NCI-H187 (cell line): ENCODE measurements around the gene SPOCD1.
A peak's percentile ranks its signal among the peaks of the same experiment; 100 is the strongest.

ENCODE experiments used
- DNase-seq, 2 experiments: peaks; one replicate each; lab custom pipeline; 2025; lab: John Stamatoyannopoulos, UW

The SPOCD1 gene

DNA sequence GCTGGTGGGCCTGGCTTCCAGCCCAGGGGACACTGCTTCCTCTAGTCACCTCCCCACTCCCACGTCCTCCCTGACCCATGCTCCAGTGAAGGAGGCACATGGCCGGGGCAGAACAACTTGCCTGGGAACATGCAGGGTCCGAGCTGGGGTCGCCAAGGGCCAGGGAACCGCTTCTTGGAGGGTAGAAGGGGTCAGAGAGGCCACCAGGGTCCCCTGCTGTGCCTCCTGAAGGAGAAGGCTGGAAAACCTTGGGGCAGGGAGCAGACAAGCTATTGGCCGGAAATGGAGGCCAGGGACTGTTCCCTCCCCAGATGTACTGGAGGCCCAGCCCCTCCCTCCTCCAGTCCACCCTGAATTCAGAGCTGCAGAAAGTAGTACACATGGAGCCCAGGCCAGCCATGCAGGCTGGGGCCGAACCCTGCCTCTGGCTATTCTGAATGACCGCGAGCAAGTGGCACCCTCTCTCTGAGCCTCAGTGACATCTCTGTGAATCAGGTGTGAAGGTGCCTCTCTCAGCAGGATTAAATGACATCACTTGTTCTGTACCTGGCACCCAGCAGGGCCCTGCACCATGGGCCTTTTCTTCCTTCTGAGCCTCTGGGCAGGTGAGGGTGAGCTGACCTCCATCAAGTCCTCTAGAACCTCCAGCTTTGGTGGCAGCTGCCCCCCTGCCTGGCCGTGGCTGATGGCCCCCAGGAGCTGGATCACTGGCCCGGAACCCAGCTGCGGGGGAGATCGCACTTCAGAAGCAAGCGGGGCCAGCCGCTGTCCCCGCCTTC is 15.7 kb downstream of the SPOCD1 start:
- DNase-seq = no peak

DNA sequence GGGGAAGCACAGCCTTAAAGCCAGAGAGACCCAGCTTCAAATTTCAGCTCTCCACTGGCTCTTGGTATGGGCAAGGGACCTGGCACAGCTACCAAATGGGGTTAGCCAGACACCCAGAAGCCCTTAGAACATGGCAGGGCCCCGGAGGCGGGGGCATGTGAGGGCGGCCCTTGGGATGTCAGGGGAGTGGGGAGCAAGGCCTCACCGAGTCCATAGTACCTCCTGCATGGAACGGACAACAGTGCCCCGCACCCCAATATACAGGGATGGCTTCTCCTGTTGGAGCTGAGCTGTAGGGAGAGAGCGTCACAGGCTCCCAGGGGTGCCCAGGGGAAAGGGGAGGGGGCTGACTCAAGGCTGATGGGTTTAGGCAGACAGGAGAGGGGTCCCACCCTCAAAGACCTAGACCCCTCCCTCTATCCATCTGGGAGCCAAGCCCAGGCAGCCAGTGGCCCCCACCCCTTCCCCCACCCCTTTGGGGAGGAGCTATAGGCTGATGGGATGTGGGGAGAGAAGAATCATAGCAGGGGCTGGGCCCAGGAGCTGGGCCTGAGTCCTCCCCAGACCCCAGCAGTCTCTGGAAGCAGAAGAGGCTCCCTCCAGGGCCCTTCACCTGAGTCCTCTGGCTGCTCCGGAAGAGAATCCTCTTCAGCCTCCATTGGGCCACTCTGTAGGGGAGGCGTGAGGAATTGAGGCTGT is 16.5 kb downstream of the SPOCD1 start:
- no peak for DNase-seq

DNA sequence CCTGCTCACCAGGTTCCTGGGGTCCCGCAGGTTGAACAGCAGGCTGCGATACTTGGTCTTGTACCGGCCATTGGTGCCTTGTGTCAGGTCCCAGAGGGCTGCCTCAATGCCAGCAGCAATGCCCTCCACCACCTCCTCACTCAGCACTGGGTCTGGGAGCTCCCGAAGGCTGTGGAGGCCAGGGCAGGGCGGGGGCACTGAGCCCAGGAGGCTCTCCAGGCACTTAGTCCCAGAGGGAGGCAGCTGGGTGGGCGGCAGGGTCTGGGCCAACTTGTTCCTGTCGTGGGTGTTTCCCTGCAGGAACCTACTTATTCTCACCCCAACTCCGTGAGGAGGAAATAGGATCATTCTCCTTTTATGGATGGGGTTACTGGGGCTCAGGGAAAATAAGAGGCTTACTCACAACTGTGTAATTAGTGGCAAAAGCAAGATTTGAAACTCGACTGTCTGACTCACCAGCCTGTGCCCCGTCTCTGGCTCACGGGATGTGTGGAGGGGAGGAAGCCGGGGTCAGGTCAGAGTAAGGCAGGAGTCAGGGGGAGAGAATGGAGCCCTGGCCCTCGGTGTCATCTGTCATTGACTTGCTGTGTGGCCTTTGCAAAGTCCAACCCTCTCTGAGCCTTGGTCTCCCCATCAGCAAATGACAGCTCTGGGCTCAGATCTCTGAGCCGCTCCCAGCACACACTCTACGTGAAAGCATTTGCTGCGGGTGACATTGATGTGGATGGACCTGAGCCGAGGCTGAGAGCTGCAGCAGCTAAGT is 17.2 kb downstream of the SPOCD1 start:
- DNase-seq = no peak

DNA sequence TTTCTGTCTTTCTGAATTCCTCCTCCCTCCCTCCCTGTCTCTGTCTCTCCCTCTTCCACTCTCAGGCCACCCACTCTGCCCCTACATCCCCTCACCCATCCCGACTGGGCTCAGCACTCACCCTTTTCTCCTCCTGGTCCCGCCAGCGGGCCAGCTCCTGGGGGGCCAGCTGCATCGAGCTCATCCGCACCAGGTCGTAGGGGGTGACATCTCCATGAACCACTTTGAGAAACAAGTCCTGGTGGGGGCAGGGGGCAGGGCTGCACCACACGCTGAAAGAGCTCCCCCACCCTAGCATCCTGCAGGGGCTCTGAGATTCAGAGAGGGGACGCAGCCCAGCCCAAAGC is 17.8 kb downstream of the SPOCD1 start:
- no peak for DNase-seq

DNA sequence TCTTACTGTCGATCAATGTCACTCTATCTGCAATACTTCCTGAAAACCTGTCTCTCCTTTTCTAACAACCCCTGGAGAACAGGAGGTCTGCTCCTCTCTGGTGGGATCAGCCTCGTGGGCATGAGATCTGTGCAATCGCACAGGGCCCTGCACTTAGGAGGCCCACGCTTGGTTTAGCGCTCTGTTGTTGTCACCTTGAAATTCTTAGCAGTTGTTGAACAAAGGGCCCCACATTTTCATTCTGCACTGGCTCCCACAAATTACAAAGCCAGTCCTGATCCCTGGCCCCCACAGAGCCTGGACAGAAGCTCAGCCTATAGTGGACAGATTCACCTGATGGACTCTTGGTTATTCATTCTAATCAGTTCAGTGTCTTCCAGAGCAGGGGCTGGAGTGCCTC is 18.6 kb downstream of the SPOCD1 start:
- DNase-seq = no peak

DNA sequence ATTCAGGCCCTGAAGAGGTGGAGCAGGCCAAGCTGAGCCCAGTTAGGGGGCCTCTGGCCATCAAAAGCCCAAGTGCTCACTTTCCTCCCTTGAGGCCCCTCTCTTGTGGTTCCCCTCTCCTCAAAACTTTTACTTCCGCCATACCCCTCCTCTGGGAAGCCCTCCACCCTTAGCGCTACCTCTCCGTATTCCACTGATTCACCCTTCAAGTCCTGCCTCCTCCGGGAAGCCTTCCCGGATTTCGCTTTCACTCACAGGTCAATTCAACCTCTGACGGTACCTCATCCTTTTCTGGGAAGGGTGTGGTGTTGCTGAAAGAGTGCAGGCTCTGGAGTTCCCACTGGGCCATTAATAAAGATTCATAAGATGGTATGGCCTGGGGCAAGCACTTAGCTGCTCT is 19.1 kb downstream of the SPOCD1 start:
- DNase-seq = no peak

DNA sequence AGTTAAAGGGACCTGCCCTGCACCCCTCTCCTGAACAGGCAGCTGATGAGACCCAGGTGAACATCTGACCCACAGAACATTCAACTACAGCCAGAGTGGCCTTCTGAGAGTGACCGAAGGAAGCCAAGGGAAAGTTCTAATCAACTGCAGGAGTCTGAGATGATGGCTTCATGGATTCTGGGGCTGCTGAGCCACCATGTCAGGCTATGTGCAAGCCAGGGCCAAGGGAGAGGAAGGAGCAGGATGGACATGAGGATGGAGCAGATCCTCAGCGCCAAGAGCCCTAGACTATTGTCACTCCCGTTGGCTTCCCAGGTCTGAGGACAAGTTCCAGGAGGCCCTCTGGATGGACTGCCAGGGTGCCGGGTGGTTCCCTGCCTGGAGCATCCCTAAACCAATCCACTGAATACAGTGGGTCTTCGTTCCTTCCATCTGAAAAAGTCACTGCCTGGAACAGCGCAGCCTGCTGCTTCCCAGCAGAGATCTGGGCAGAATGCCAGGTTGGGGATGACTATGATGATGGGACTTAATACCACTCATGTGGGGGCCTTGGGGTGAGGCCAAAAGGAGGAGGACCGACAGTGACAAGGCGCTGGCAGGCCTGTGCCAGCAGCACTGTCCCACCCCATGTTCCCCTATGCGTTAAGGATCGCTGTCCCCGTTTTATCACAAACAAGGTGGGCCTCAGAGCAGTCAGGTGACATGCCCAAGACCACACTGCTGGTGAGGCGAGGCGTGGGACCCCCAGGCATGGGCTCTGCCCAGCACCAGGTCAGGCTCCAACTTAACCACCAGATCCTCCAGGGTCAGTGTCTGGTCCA is 19.8 kb downstream of the SPOCD1 start:
- DNase-seq = no peak

DNA sequence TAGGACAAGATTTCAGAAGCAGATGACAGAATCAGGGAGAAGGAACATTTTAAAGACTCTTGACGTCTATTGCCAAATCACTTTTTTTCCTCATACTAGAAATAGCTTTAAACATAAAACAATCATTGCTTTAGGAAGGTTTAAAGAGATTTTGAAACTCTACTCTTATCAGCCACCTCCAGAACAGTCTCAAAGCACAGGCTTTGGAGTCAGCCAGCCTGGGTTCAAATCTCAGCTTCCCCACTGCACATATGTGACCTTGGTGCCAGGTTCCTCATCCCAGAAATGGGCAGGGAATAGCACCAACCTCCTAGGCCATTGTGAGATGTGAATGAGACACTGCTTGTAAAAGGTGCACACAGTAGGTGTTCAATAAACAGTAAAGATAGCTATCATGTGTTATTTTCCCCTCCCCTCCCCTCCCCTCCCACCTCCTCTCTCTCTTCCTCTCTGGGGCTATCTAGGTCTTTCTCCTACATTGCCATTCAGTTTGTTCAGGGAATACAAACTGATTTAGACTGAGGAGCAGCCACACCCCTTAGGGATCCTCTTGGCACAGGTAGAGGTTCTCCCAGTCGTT is 20.6 kb downstream of the SPOCD1 start:
- no peak for DNase-seq

DNA sequence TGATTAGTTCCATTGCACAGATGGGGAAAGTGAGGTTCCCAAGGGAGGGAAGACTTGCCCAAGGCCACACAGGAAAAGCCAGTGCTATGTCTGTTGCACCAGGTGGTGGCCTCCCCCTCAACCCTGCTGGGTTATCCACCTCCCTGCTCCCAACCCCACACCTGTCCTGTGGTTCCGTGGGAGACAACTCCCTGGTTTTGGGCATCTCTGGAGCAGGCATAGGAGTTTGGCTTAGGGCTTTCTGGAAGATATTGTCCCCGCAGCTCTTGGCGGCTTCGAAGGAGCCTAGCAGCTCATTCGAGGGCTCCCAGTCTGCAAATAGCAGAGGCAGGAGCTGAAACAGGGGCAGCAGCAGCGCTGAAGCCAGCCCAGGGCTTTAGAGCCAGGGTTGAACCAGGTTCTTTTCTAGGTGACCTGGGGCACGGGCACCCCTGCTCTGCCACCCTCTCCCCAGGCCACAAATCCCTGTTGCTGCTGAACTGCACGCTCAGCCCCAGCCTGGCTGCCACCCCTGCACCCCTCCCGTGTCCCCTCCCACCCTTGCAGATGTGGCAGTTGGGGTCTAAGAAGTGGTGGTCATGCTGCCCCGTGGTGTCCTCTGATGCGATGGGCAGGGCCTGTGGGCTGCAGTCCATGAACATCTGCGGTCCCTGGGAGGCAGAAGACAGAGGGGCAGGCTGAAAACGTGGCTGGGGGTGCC is 22.1 kb downstream of the SPOCD1 start:
- DNase-seq = no peak

DNA sequence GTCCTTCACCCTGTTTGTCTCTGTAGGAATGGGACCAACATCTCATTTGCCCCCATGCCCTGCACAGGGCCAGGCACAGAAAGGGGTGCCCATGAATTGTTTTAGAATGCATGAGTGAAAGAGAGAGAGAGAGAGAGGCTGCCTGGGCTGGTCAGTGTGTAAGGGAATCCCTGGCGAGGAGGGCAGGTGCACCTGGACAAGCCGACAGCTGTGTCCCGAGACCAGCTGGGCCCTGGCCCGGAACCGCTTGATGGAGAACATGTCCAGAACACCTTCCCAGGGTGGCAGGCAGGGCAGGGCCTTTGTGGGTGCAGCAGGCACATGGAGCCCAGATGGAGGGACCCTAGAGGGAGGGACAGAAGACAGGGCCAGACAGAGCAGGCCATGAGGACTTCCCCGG is 22.7 kb downstream of the SPOCD1 start:
- no peak for DNase-seq

DNA sequence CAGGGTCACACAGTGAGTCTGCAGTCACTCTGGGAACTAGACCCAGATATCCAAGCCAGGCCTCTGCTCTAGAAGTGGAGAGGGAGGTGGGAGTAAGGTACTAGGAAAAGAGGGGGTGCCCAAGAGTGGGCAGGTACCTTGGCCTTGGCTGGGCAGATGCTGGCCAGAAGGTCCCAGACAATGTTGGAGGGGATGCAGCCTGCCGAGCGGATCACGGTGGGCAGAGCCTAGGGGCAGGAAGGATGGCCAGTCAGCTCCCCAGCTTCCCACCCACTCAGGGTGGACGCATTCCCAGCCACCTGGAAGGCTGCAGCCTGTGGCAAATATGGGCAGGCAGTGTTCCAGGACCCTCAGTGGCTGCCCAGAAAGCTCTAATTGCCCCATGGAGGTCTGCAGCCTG is 23.3 kb downstream of the SPOCD1 start:
- no peak for DNase-seq

DNA sequence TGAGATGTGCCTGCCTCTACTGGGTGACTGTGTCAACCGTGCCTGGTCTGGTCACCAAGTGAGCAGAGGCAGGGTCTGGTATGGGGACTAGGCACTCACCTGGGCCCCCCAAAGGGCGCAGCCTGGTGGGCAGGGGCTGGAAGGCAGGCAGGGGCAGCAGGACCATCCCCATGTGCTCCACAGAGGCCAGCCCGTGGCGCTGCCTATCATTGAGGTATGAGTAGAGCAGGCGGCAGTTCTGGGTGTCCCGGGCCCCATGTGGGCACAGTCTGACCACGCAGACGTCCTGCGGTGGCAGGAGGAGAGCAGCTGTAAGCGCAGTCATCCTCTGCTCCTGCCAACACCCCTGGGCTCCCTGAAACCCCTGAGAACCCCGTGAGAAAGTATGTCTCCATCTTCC is 23.7 kb downstream of the SPOCD1 start:
- no peak for DNase-seq

DNA sequence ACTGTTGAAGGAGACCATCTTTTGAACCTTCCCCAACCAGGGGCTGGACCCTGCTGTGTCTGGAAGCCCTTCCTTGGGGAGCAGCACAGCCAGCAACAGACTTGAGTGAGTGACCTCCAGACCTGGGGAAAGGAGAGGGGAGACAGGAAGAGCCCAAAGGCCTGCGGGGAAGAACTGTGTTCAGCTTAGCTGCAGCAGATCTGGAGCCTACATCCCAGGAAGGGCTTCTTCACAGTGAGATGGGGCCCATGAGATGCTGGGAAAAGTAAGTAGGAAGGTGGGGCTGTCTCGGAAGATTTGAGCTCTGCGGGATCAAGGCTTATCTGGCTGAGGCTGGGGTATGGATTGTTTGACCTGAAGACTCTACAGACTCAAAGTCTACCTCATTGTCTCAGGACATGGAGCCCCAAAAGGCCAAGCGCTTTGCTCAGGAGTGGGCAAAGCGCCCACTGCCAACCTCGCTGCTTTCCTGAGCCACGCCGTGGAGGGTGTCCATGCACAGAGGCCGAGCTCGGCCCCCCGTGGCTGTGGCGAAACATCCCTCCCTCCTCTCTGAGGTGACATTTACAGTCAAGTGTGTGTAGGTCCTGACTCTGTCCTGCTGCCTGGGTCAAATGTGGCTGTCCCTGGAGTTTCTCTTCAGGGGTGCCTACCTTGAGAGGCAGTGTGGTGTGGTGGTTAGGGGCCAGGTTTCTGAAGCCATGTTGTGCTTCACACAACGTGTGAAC is 24.5 kb downstream of the SPOCD1 start:
- DNase-seq = no peak

DNA sequence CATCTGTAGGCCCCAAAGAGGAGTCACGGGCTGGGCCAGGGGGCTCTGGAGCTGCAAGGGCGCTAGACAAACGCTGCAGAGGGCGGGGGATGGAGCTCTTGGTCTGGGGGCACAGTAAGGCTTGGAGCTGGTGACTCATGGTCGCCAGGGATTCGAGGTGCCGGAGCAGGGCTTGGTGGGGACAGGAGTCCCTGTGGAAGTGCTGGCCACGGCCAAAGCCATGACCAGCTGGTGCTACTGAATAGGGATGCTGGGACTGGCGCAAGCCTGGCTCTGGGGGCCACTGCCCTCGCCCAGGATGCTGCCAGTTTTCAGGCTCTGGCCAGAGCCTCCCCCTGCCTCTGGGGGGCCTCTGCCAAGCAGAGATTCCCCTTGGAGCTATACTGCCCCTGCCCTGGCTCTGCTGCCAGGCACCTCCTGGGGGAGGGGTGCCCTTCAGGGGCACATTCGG is 25.2 kb downstream of the SPOCD1 start:
- DNase-seq = no peak

DNA sequence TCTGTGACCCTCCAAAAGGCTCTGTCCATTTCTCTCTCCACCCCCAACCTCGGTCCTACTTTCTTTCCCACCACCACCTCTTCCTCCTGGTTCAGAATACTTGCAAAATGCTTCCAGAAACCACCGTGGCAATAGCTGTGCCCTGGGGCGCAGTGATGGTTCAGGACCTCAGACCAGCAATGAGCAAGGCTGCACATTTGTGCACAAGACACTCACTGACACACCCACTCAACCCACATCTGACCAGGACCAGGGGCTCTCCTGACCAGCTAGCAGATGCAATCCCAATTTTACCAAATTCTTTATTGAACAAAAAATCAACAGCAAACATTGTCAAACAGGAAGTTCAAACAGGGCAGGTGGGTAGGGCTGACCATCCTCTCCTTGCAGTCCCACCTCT is 25.7 kb downstream of the SPOCD1 start:
- no peak for DNase-seq

DNA sequence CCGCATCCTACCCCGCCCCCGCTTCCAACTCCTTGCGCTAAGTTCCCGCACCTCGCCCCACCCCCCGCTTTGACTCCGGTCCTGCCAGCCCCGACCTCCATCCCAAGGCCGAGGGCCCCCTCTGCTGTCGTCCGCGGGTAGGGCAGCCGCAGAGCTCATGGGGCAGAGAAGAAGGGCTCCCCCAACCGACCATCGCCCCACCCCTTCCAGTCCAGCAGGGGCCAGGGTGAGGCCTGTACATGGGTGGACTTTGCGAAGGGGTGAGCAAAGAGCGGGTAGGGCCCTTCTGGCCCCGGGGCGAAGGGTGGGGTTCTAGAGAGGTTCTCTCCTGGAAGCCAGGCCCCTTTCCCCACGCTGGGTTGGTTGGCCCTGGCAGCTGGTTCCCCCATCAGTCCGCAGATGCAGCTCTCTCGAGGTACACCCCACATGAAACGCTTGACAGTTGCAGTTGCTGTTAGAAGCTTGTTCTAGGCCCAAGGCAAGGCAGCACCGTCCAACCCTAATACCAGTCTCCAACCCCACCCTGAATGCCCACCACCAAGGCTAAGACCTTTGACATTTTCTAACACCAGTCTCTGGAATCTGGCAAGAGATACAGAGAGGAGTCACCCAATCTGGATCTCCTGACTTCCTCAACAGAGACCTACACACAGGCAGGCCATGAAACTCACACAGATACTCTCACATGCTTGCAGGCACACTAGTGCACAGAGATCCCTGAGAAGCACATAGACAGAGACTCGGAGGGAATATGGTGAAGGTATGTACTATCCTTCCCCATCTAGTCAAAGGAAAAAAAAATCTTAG is 26.4 kb downstream of the SPOCD1 start:
- DNase-seq = peak; percentile 68 to 76

DNA sequence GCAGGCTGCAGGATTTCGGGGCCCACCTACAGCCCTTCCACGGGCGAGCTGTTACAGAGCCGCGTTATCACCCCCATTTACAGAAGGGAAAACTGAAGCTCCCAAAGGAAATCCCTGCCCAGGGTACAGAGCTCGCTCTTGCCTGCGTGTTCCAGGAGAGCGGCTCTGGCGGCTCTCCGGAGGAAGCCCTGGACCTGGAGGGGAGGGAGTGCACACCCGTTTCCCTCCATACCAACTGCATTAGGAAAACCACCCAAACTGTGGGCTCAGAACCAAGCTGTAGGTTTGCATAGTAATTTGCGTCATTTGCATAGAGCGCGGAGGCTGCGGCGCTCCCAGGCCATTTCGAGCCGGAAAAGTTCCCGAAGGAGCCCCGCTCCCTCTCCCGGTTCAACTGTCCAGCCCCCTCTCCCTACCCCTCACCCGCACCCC is 27.0 kb downstream of the SPOCD1 start:
- peak in 1 of 2 experiments; percentile 63 for DNase-seq

DNA sequence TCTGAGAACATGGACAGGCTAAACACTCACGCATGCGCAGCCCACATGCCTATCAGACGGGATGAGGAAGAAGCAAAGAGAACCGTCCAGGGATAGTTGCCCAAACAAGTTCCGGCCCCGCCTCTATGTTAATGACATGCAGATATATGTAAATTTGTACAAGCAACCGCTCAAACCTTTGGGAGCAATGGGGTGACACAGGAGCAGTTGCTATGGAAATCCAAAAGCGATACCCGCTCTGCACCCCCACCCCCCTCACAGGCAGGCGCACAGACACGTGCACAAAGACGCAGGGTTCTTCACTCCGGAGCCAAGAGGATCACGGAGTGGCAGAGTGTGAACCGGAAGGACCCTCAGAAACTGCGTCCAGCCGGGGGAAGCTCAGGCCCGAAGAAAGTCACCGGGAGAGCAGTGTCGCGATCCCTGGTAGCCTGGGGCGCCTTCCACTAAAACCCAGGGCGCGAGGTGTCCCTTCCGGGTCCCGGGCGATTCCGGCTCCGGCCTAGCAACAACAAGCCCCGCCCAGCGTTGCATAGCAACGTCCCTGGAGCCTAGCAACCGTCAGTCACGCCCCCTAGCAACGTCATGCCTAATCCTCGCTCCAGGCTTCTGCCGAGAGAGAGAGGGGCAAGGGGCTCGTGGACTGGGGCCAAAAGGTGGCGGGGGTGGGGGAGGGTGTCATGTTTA is 27.5 kb downstream of the SPOCD1 start:
- peak; percentile 66 to 70 for DNase-seq

DNA sequence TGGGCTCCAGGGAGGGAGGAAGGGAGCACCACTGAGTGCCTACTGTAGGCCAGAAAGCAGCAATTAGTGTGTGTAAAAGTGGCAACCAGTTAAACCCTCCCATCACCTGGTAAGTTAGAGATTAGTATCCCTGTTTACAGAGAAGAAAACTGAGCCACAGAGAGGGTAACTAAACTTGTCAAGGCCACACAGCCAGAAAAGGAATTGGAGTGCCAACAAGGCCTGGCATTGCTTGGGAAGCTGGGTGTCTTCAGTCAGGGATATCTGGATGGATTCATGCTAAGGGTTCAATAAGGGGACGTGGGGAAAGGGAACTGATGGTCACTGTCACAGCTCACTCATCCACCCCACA is 28.1 kb downstream of the SPOCD1 start:
- DNase-seq = no peak
